Measurements from ENCODE around the gene SLC25A26.
A peak's percentile ranks its signal among the peaks of the same experiment; 100 is the strongest.
"Not testable (repeated sequence)": the region's sequence is repeated elsewhere in the genome, so short reads cannot be mapped to it uniquely, and the experiment has no call there.

The SLC25A26 gene, protein sequence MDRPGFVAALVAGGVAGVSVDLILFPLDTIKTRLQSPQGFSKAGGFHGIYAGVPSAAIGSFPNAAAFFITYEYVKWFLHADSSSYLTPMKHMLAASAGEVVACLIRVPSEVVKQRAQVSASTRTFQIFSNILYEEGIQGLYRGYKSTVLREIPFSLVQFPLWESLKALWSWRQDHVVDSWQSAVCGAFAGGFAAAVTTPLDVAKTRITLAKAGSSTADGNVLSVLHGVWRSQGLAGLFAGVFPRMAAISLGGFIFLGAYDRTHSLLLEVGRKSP

DNA sequence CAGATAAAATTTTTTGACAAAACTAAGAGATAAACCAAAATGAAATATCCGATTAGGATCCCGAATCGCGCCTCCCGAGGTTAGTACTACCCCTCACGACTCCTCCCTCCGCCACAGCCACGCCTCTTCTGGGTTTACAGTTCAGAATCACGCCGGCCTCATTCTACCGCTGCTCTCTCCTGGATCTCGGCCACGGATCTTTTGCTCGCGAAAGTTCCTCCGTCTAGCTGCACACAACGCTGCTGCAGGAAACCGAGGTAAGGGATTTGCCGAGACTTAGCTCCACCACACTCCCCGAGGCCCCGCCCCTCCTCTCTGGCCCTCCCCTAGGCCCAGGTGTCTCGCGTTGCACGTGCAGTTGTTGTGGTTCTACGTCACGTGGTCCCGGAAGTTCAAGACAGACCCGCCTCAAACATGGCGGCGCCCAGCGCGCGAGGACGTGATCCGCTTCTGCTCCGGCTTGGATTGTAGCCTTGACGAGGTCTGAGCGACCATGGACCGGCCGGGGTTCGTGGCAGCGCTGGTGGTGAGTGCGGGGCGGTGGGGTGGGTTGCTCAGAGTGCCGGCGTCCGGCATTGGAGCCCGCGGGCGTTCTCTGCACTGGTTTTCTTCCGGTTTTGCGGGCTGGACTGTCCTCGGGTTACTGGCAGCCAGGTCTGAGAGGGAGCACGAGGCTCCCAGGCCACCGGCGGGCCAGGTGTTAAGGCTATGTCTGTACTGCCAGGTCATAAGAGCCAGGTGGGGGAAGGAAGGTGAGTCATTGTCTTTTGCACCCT is at the start of gene SLC25A26:
Gene SLC25A26, plus strand, starts transcription at position 400 of the 776 bp plus-strand sequence. Its CDS starts 94 bp downstream, at position 494.
- peak; percentile 65 to 79 for DNase-seq

GRCh38 chr3:66172394-66172793 is 48.4 kb upstream of the SLC25A26 start:
- no peak for DNase-seq

DNA sequence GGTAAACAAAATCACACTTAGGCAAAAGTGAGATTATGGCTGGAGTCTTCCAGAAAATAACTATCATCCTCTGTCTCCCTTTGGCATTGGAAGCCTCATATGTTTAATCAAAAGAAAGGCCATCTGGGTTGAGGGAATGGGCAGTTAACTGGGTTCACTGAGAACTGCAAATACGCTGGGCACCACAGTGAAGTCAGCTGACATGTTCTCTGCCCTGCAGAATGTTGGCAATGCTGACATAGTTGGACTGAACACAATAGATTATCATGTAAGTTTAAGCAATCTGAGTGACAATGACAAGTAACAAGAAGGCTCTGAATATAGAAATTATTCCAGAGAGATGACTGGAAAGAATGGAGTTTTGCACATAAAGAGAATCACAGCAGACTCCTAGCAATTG is 43.8 kb upstream of the SLC25A26 start:
- DNase-seq: no peak

- DNase-seq: no peak
These were observed 42.6 kb upstream of the SLC25A26 start for GRCh38 chr3:66178206-66178605.

DNA sequence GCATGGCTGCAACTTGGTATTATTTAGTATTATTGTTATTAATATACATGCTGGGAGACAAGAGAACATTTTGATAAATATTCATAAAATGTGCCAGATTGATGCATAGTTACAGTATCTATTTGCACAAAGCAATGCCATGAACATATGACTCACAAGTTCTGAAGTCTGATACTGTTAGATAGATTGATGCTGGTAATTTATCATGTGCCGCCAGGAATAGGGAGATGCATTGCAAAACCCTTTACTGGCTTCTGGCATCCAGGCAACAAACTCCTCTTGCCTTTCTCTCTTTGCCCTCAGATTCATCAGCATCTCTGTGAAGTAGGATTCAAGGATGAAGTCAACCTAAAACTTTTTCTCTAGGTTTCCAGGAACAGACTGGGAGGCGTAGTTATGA is 41.0 kb upstream of the SLC25A26 start:
- DNase-seq: no peak

- no peak for DNase-seq
These were observed 39.0 kb upstream of the SLC25A26 start for GRCh38 chr3:66181764-66182163.

DNA sequence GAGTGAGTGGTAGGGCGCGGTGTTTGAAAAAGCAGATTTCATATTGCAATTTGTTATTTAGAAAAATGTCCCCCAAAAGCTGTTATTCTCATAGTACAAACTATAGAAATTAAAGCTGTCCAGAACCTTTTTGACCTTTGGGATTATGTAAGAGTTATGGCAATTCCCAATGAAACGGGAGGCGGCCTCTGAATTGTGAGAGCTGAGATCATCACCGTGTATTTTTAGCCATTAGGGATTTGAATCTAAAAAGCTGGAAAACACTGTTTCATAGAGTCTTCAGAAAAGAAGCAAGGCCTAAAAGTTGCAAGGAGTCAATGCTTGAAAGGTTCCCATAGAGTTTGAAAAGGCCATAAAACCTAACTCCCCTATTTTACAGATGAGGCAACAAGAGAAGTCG is 38.6 kb upstream of the SLC25A26 start:
- no peak for DNase-seq

DNA sequence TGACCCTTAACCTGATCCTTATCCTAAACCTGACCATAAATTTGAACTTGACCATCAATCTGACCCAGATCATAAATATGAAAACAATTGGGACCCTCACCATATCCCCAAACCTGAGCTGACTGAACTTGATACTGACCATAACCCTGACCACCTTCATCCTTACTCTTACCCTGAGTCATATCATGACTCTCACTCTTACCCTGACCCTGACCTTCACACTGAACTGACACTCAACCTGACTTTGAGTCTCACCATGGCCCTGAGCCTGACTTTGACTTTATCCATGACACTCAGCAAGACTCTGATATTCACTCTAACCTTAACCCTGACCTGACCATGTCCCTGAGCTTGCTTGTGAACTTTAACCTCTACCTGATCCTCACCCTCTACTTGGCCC is 34.3 kb upstream of the SLC25A26 start:
- no peak for DNase-seq

DNA sequence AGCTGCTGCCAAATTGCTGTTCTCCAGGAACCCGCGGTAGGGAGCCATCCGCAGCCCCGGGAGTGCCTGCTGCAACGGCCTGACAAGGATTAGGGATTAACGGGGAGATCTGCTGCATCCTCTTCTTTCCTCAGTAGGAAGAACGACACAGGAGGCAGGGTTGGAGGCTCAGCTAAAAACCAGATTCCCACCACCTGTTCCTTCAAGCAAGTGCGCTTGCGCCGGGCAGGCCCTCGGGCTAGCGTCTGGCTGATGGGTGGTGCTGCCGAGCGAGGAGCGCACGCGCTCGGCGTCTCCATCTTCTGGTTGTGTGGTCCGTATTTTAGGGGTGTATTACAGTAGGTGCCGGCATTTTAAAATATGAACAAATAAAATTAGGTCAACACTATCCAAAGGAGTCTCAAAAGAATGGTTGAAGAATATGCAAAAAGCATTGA is 25.4 kb upstream of the SLC25A26 start:
- DNase-seq: no peak

DNA sequence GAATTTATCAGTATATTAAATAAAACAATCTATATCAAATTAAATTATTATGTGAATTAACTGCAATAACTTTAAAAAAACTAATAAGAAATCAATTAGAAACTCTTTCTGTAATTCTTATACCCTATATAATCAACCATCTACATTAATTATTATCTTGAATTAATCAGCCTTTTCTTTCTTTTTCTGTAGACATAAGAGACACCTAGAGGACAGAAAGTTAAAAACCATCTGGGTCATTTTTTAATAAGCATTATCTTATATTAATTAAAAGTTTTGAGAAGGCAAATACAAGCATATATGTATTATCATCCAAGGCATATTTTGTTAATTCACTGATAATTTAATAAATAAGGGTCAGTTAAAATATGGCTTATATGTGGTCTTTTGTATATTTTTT is 24.2 kb upstream of the SLC25A26 start:
- no peak for DNase-seq

DNA sequence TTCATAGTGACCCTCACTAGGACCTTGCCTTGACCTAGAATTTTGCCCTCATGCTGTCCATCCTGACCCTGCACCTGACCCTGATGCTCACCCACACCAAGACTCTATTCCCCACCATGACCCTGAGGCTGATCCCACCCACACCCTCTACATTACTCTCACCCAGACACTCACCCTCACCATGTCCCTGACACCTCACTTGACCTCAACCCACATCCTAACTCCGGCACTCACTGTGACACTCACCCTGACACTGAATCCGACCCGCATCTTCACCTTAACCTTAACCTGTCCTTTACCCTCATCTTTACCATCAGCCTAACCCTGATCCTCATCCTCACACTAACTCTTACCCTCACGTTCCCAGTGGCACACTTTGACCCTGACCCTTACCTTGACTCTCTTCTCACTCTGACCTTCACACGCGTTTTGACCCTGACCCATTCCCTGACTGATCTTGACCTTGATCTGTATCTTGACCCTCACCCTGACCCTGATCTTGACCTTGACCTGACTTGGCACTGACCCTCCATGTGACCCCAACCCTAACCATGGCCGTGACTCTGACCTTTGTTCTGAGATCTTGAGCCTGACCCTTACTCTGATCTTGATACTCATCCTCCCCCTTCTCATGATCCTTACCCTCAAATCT is 22.2 kb upstream of the SLC25A26 start:
- no peak for DNase-seq

GRCh38 chr3:66199089-66199473 is 21.7 kb upstream of the SLC25A26 start:
- no peak for DNase-seq

DNA sequence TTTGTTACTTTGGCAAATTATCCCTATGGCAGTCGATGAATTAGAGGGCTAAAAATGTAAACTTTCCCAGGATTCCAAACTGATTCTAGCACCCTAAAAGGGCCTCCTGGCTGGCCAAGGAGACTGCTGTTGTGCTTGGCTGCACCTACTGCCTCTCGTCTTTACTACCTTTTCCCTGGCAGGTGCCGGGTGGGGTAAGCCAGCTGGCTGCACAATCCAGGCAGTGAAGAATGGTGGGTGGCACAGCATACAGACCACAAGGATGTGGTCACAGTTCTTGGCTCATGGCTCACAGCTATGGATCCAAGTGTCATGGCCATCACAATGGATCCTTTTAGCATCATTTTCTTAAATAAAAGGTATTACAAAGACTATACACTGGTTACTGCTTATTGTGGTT is 20.7 kb upstream of the SLC25A26 start:
- no peak for DNase-seq

DNA sequence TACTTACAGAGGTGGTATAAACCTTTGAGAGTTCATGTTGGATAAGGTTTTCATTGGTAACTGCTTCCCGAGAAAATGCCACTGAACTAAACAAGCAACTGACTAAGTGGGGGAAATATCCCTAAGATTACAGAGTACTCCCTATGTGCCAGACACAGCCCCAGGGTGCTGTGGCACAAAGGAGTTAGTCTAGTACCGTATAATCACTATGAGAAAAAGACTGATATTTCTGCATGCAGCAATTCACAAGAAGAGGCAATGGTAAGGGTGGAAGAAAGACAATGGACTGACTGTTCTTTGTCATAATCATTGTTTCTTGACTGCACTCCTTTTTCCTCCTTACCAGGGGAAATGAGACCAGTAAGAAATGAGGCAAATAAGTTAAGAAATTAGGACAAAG is 20.0 kb upstream of the SLC25A26 start:
- no peak for DNase-seq

- DNase-seq: no peak
These were observed 17.5 kb upstream of the SLC25A26 start for GRCh38 chr3:66203275-66203674.

GRCh38 chr3:66206806-66207205 is 14.0 kb upstream of the SLC25A26 start:
- no peak for DNase-seq

GRCh38 chr3:66208189-66208588 is 12.6 kb upstream of the SLC25A26 start:
- DNase-seq: no peak

DNA sequence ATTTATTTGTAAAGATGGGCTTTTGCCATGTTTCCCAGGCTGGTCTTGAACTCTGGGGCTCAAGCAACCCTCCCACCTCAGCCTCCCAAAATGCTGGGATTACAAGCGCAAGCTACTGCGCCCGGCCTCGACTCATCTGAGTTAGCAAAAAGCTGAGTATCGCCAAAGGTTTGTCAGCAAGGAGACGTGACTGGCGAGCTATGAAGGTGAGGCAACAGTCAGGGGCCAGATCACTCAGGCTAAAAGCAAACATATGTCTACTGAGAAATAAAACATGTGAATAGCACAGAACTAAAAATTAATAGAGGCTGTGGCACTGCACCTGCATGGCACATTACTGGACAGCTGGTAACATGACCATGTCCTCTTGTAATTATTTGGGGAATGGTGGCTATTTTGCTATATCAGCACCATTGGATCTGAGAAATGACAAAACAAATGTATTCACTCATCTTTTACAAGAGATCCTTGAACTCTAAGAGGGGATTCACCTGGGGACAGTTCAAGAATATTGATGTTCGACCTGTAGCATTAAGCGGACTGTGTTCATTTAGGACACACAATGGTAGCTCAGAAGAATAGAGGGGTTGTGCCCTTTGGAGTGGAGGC is 10.0 kb upstream of the SLC25A26 start:
- DNase-seq: no peak

- DNase-seq: no peak
These were observed 9.0 kb upstream of the SLC25A26 start for GRCh38 chr3:66211779-66212178.

DNA sequence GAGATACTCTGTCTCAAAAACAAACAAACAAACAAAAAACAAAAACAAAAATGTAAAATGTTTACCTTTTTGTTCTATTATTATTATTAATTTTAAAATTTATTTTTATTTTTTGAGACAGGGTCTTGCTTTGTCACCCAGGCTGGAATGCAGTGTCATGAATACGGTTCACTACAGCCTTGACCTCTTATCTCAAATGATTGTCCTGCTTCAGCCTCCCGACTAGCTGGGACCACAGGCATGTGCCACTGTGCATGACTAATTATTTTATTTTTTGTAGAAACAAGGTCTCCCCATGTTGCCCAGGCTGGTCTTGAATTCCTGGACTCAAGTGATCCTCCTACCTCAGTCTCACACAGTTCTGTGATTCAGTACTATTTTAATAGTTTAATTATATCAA is 5.7 kb upstream of the SLC25A26 start:
- DNase-seq: no peak

GRCh38 chr3:66220066-66220465 is 735 bp upstream of the SLC25A26 start:
- no peak for DNase-seq

DNA sequence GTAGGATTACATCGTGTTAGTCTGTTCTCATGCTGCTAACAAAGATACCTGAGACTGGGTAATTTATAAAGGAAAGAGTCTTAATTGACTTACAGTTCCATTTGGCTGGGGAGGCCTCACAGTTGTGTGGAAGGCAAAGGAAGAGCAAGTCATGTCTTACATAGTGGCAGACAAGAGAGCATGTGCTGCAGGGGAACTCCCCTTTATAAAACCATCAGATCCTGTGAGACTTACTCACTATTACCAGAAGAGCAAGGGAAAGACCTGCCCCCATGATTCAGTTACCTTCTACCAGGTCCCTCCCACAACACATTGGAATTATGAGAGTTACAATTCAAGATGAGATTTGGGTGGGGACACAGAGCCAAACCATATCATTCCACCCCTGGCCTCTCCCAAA is 3.4 kb downstream of the SLC25A26 start:
- DNase-seq: no peak

DNA sequence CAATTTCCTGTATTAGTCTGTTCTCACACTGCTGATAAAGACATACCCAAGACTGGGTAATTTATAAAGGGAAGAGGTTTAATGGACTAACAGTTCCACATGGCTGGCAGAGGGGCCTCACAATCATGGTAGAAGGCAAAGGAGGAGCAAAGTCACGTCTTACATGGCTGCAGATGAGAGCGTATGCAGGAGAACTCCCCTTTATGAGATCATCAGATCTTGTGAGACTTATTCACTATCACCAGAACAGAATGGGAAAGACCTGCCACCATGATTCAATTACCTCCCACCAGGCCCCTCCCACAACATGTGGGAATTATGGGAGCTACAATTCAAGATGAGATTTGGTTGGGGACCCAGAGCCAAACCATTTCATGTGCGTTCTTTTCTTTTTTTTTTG is 5.3 kb downstream of the SLC25A26 start:
- DNase-seq: not testable (repeated sequence)

- no peak for DNase-seq
These were observed 6.2 kb downstream of the SLC25A26 start for GRCh38 chr3:66227051-66227450.

Data from NCI-H187 (cell line).